Endothelial cell of umbilical vein (primary cell): ENCODE results near the gene BHLHA15. TPM values are rescaled to one million over a fixed set of nuclear protein-coding genes. Genes with fewer than 3 reads are reported as not detected.

ENCODE experiments used
- BruUV-seq: library from RNA; stranded (reverse); fragments of 400-500 nt; replicated peaks from 2 replicates; lab custom pipeline; 2021; lab: Mats Ljungman, UMichigan
- CTCF ChIA-PET: fragments of 300-600, 350-600 bp; sonication (Branson Sonifier 250); formaldehyde crosslinking; loops from one replicate; lab custom pipeline; 2021; ENCODE audit warnings: antibody characterized with exemption, inconsistent platforms; lab: Charles Lee
- POLR2A ChIA-PET: fragments of 300-600, 350-600 bp; sonication (Branson Sonifier 250); formaldehyde crosslinking; loops from one replicate; lab custom pipeline; 2021; ENCODE audit warnings: antibody characterized with exemption, inconsistent platforms; lab: Charles Lee
- DNase-seq: peaks from one replicate; pipeline ENCODE4 v3.0.0-alpha.2; 2011; ENCODE audit warnings: low read depth, low spot score
- FAIRE-seq: peaks from 2 replicates; lab custom pipeline; 2011; peaks lifted over from hg19 to GRCh38; lab: Jason Lieb, UNC
- H2AFZ ChIP-seq: 2 replicates; pipeline ENCODE4 v1.6.0; 2012; ENCODE audit warnings: low read depth, low read length, control low read depth, inconsistent platforms
- H3K27ac ChIP-seq: 2 replicates; pipeline ENCODE4 v1.5.1; 2011; ENCODE audit warnings: low read depth, mild to moderate bottlenecking, control low read depth, low read length, moderate library complexity; ENCODE audit not compliant: insufficient read depth
- H3K27me3 ChIP-seq, 2 experiments: 2 replicates each; pipeline versions ENCODE4 v1.6.0 to v1.6.1; 2011; ENCODE audit warnings: low read length in 2 of 2, mixed read lengths in 1 of 2; ENCODE audit not compliant: control insufficient read depth in 2 of 2, insufficient read depth in 2 of 2
- H3K36me3 ChIP-seq, 2 experiments: 2 replicates in 1 of 2; 3 replicates in 1 of 2; pipeline ENCODE4 v1.5.1; 2011; ENCODE audit warnings: low read length in 2 of 2, mild to moderate bottlenecking in 1 of 2, moderate library complexity in 1 of 2; ENCODE audit not compliant: control insufficient read depth in 2 of 2, insufficient read depth in 2 of 2; ENCODE audit errors: extremely low read depth in 1 of 2
- H3K4me1 ChIP-seq: 3 replicates; pipeline ENCODE4 v1.5.1; 2011; ENCODE audit warnings: mild to moderate bottlenecking, low read length; ENCODE audit not compliant: control insufficient read depth, insufficient read depth; ENCODE audit errors: extremely low read depth
- H3K4me2 ChIP-seq: 2 replicates; pipeline ENCODE4 v1.6.1; 2011; ENCODE audit warnings: low read length, control low read depth, mixed read lengths; ENCODE audit not compliant: insufficient read depth
- H3K4me3 ChIP-seq, 3 experiments: fragments of 200-600 bp in 1 of 3; sonication (generic), shearing (Covaris generic) in 1 of 3; replicated peaks in 1 of 3; 2 replicates each; pipeline ENCODE4 v1.5.1; 2011 to 2016; ENCODE audit warnings: control low read depth in 3 of 3, low read length in 3 of 3, mild to moderate bottlenecking in 2 of 3, inconsistent platforms in 1 of 3, low read depth in 1 of 3, moderate library complexity in 1 of 3; ENCODE audit not compliant: insufficient read depth in 1 of 3
- H3K79me2 ChIP-seq: 2 replicates; pipeline ENCODE4 v1.6.0; 2012; ENCODE audit warnings: low read length, inconsistent platforms; ENCODE audit not compliant: control insufficient read depth, insufficient read depth
- H3K9ac ChIP-seq: replicated peaks from 2 replicates; pipeline ENCODE3; 2011; ENCODE audit warnings: low read length, control low read depth; ENCODE audit not compliant: insufficient read depth; ENCODE audit errors: extremely low read depth
- H3K9me1 ChIP-seq: replicated peaks from 3 replicates; pipeline ENCODE4 v1.6.0; 2011; ENCODE audit warnings: mild to moderate bottlenecking, low read length; ENCODE audit not compliant: control insufficient read depth, insufficient read depth; ENCODE audit errors: extremely low read depth
- H3K9me3 ChIP-seq: replicated peaks from 2 replicates; pipeline ENCODE4 v1.5.1; 2012; ENCODE audit warnings: low read length, inconsistent platforms; ENCODE audit not compliant: control insufficient read depth, insufficient read depth
- H4K20me1 ChIP-seq: replicated peaks from 2 replicates; pipeline ENCODE3; 2011; ENCODE audit warnings: mild to moderate bottlenecking, low read length; ENCODE audit not compliant: control insufficient read depth, insufficient read depth; ENCODE audit errors: extremely low read depth
- EZH2 ChIP-seq: IDR thresholded peaks from 2 replicates; pipeline ENCODE4 v1.6.1; 2012; ENCODE audit warnings: borderline replicate concordance, low read depth, mild to moderate bottlenecking, moderate library complexity, low read length, inconsistent platforms; ENCODE audit not compliant: severe bottlenecking
- FOS ChIP-seq: IDR thresholded peaks from 2 replicates; pipeline ENCODE4 v1.6.1; 2011; ENCODE audit warnings: mild to moderate bottlenecking, low read length, moderate library complexity, borderline replicate concordance; ENCODE audit not compliant: insufficient read depth
- GATA2 ChIP-seq: IDR thresholded peaks from 2 replicates; pipeline ENCODE4 v1.7.0; 2011; ENCODE audit warnings: low read depth, mild to moderate bottlenecking, moderate library complexity, mixed read lengths, low read length; ENCODE audit not compliant: insufficient read length, insufficient read depth
- JUN ChIP-seq: IDR thresholded peaks from 2 replicates; pipeline ENCODE4 v1.6.1; 2011; ENCODE audit warnings: borderline replicate concordance, low read depth; ENCODE audit not compliant: insufficient read length, insufficient read depth
- MYC ChIP-seq: IDR thresholded peaks from one replicate; pipeline ENCODE4 v1.6.1; 2011; ENCODE audit warnings: mild to moderate bottlenecking, low read depth, low read length
- POLR2A ChIP-seq: IDR thresholded peaks from 2 replicates; pipeline ENCODE4 v1.6.1; 2012; ENCODE audit warnings: low read depth, mild to moderate bottlenecking, control low read depth, low read length
- POLR2AphosphoS5 ChIP-seq: IDR thresholded peaks from 2 replicates; pipeline ENCODE4 v1.6.1; 2012; ENCODE audit warnings: low read depth, mild to moderate bottlenecking, control low read depth, low read length, moderate library complexity; ENCODE audit not compliant: insufficient read depth
- dilution Hi-C: fragments of 300-500 bp; cut with MboI; formaldehyde crosslinking; loops from one replicate; pipeline ENCODE4 v1.15.0; 2019; ENCODE audit warnings: low sequenced_read_pairs; ENCODE audit not compliant: extremely low pct_ligation_motif_present
- intact Hi-C: fragments of 100-400 bp; cut with micrococcal nuclease; formaldehyde crosslinking; loops from one replicate; pipeline ENCODE4 v1.10.0; 2022
- polyA plus RNA-seq, 4 experiments: library from polyadenylated mRNA; depleted of rRNA in 3 of 4; stranded (reverse) in 3 of 4; unstranded in 1 of 4; fragments of >200 nt; gene quantifications; 2 replicates each; pipeline versions ENCODE4 v1.2.1 to v1.2.3, GENCODE V29; 2011 to 2012; ENCODE audit warnings: missing spikeins in 1 of 4
- total RNA-seq: library from RNA; stranded (reverse); gene quantifications from 2 replicates; pipeline ENCODE4 v1.2.3, GENCODE V29; 2021
- TF ChIP-seq, protein P1 (sequence below): IDR thresholded peaks from 2 replicates; pipeline ENCODE4 v1.6.1; 2011; ENCODE audit not compliant: insufficient read depth, insufficient read length
- TF ChIP-seq, protein P2 (sequence below), 2 donors: IDR thresholded peaks; 1 replicate in 1 of 2; 2 replicates in 1 of 2; pipeline ENCODE4 v1.5.1; 2011; ENCODE audit warnings: low read length in 2 of 2, mild to moderate bottlenecking in 2 of 2, moderate library complexity in 2 of 2, control low read depth in 1 of 2, inconsistent platforms in 1 of 2, low read depth in 1 of 2; ENCODE audit not compliant: insufficient read depth in 1 of 2; ENCODE audit errors: extremely low read depth in 1 of 2

Gene BHLHA15
- total and polyA plus RNA-seq, 2 donors (not counting 3 experiments of a cell fraction or from before 2014, with no cell fraction given) = 0.81 to 1.2 TPM

DNA sequence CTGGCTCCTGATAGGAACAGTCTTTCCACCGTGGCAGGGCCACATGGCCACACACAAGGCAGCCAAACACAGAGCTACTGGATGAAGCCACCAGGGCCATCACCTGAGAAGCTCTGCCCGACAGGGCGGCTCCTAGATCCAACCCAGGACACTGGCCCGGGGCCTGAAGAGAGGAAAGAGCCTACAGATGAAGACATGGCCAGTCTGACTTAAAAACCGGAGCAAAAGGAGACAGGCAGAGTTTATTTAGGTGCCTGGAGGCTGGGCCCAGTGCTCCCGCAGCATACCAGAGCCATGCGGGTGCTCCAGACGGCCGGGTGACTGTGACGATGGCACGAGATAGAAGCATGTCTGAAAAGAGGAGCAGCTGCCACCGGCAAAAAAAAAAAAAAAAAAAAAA, 36.9 kb downstream of the BHLHA15 start:
- no peak for FAIRE-seq
- TF ChIP-seq, protein P1, sequence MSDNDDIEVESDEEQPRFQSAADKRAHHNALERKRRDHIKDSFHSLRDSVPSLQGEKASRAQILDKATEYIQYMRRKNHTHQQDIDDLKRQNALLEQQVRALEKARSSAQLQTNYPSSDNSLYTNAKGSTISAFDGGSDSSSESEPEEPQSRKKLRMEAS = no peak
- TF ChIP-seq, protein P2, sequence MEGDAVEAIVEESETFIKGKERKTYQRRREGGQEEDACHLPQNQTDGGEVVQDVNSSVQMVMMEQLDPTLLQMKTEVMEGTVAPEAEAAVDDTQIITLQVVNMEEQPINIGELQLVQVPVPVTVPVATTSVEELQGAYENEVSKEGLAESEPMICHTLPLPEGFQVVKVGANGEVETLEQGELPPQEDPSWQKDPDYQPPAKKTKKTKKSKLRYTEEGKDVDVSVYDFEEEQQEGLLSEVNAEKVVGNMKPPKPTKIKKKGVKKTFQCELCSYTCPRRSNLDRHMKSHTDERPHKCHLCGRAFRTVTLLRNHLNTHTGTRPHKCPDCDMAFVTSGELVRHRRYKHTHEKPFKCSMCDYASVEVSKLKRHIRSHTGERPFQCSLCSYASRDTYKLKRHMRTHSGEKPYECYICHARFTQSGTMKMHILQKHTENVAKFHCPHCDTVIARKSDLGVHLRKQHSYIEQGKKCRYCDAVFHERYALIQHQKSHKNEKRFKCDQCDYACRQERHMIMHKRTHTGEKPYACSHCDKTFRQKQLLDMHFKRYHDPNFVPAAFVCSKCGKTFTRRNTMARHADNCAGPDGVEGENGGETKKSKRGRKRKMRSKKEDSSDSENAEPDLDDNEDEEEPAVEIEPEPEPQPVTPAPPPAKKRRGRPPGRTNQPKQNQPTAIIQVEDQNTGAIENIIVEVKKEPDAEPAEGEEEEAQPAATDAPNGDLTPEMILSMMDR (IDR thresholded peaks at IDR 0.05; ENCODE audit: extremely low read depth in 1 of 2, insufficient read depth in 1 of 2, low read depth in 1 of 2, low read length in 2 of 2) = no peak
- TF ChIP-seq GATA2 (no peak), JUN (no peak), POLR2A (no peak), EZH2 (no peak), FOS (no peak), POLR2AphosphoS5 (no peak), MYC (no peak)
- CTCF ChIA-PET = interaction anchor here (1.0 to 1.5 kb wide), 2 partner anchors 8 to 19 kb away, joined by 3 to 7 read pairs; no protein-coding TSS in a partner anchor
- Histone ChIP-seq H3K4me3 (no peak overlapping the region), H3K9me1 (no peaks in the 10 kb centered on the region), H3K36me3 (peaks cover 0 to 9% of the 10 kb centered on the region in 2 experiments), H3K4me2 (no peak overlapping the region), H4K20me1 (no peaks in the 10 kb centered on the region), H3K79me2 (peaks cover 36% of the 10 kb centered on the region), H3K9me3 (no peaks in the 10 kb centered on the region), H3K4me1 (peaks cover 55% of the 10 kb centered on the region), H3K9ac (no peak overlapping the region), H3K27ac (no peak overlapping the region), H3K27me3 (no peaks in the 10 kb centered on the region), H2AFZ (no peak overlapping the region)
- no peak for DNase-seq
- intact Hi-C loops = loop anchor here (5.0 kb wide), 1 partner anchor 1079 kb away; the partner anchor contains the start of gene ARPC1A
- dilution Hi-C loops = no loop called here
- no TSS peak for BruUV-seq
- POLR2A ChIA-PET = no interaction called here
